ENCODE data around the gene AGBL5. TPM values are rescaled to one million over a fixed set of nuclear protein-coding genes. Genes with fewer than 3 reads are reported as not detected.

AGBL5 gene
- total and polyA plus RNA-seq, 2 of the 13 experiments (the other 11 are each of a cell fraction or from before 2014, with no cell fraction given): 55.9 to 73.3 TPM

- peak; percentile 93; the same call in 1 of the 2 replicates for TF ChIP-seq HIC2 (CRISPR knock-in tag; IDR thresholded peaks at IDR 0.05; ENCODE audit: low read depth)
- no peak for TF ChIP-seq RFX5 (IDR thresholded peaks at IDR 0.05; ENCODE audit: low read depth, low read length)
- TF ChIP-seq TGIF2 (CRISPR knock-in tag; IDR thresholded peaks at IDR 0.05): peak; percentile 95
- peak; percentile 94 for TF ChIP-seq HNF4A (CRISPR knock-in tag; IDR thresholded peaks at IDR 0.05)
- TF ChIP-seq ZNF333 (CRISPR knock-in tag; IDR thresholded peaks at IDR 0.05; ENCODE audit: borderline replicate concordance): no peak; the same call in 1 of the 2 replicates
- no peak for TF ChIP-seq TAF1 (CRISPR knock-in tag; IDR thresholded peaks at IDR 0.05)
- peak; percentile 97 for TF ChIP-seq ZNF143 (CRISPR knock-in tag; IDR thresholded peaks at IDR 0.05)
- peak; percentile 64 for TF ChIP-seq MYPOP (CRISPR knock-in tag; IDR thresholded peaks at IDR 0.05)
- TF ChIP-seq ZBTB4 (CRISPR knock-in tag; IDR thresholded peaks at IDR 0.05; ENCODE audit: borderline replicate concordance): peak; percentile 95
- no peak for TF ChIP-seq CEBPZ (IDR thresholded peaks at IDR 0.05; ENCODE audit: low read length)
- peak; percentile 92; the same call in 1 of the 2 replicates for TF ChIP-seq ZBED4 (CRISPR knock-in tag; IDR thresholded peaks at IDR 0.05; ENCODE audit: borderline replicate concordance)
- TF ChIP-seq KAT8 (CRISPR knock-in tag; IDR thresholded peaks at IDR 0.05): peak; percentile 78
Observed at GRCh38 chr2:27095745-27096651, 44.5 kb downstream of the AGBL5 start (continued).

Measured in HepG2 (cell line).